ENCODE data around the gene RAB17. TPM values are rescaled to one million over a fixed set of nuclear protein-coding genes. Genes with fewer than 3 reads are reported as not detected.

RAB17 gene
- total and polyA plus RNA-seq, 10 donors, result 0.24 to 2.2 (median 0.67) TPM; not detected in 3

DNA sequence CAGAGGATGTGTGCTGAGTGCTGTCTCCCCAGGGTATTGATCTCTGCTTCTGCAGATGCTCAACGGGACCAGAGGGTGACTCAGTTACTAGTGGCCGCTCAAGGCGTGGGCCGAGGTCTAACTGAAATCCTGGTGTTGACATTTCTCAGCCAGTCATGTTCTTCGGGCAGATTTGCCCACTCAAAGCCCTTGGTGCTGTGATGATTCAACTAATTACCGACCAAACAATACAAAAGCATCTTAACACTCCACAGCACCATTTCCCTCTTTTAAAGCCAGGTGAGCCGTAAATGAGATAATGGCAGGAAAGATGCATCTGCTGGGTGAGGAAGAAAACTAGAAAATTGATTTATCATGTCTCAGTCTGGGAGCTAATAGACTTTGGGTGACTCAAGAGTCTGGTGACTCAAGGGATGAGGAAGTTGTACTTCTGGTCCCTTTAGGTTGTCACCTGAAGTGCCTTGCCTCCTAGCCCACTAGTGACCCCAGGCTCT, 56.8 kb downstream of the RAB17 start:
- no peak for DNase-seq
- 85 to 96% (median 92%) methylated on average over 7 of the region's 7 CpGs for WGBS, 5 donors
- Histone ChIP-seq H3K4me3 (no peak overlapping the region), H3K27ac (no peak overlapping the region), H3K4me1 (peaks cover 0 to 10% (median 0%) of the 10 kb centered on the region in 6 donors), H3K27me3 (replicated peaks in 1 of 7) (peaks cover 0 to 27% (median 0%) of the 10 kb centered on the region in 7 donors), H3K9me3 (no peaks in the 10 kb centered on the region), H3K36me3 (no peaks in the 10 kb centered on the region)
- TF ChIP-seq, protein P1, sequence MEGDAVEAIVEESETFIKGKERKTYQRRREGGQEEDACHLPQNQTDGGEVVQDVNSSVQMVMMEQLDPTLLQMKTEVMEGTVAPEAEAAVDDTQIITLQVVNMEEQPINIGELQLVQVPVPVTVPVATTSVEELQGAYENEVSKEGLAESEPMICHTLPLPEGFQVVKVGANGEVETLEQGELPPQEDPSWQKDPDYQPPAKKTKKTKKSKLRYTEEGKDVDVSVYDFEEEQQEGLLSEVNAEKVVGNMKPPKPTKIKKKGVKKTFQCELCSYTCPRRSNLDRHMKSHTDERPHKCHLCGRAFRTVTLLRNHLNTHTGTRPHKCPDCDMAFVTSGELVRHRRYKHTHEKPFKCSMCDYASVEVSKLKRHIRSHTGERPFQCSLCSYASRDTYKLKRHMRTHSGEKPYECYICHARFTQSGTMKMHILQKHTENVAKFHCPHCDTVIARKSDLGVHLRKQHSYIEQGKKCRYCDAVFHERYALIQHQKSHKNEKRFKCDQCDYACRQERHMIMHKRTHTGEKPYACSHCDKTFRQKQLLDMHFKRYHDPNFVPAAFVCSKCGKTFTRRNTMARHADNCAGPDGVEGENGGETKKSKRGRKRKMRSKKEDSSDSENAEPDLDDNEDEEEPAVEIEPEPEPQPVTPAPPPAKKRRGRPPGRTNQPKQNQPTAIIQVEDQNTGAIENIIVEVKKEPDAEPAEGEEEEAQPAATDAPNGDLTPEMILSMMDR (IDR thresholded peaks at IDR 0.05 in 8 of 11, conservative IDR thresholded peaks at IDR 0.05 in 3 of 11), result no peak
- TF ChIP-seq POLR2A (IDR thresholded peaks at IDR 0.05) (no peak), POLR2AphosphoS5 (IDR thresholded peaks at IDR 0.05) (no peak)
- intact Hi-C loops (cut with DNase I; ENCODE audit: low total_unique reads), result no loop called here

DNA sequence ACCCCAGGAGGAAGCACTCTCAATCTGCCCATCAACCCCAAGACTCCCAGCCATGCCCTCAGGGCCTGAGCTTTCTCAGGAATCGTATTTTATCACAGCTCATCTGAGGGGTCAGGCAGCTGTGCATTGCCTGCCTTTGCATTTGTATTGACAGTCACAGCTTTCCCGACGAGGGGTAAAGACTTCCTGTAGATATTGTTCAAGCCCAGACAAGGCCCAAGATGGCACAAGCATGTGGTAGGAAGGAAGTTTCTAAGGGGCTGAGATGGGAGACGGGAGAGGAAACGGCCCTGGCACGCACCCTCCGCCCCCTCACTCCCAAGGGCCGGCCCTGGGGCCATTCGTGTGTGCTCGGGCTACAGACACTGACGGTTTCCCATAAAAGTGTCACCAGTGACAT, 58.4 kb downstream of the RAB17 start:
- intact Hi-C loops (cut with DNase I; ENCODE audit: low total_unique reads), result no loop called here
- no peaks in the 10 kb centered on the region for H3K36me3 ChIP-seq
- H3K27me3 ChIP-seq (replicated peaks in 1 of 7), result peaks cover 0 to 13% (median 0%) of the 10 kb centered on the region in 7 donors
- no peaks in the 10 kb centered on the region for H3K9me3 ChIP-seq
- no peak overlapping the region for H3K4me3 ChIP-seq
- peak; percentile 48 for DNase-seq
- H3K4me1 ChIP-seq, result peaks cover 0 to 10% (median 0%) of the 10 kb centered on the region in 6 donors
- H3K27ac ChIP-seq, result no peak overlapping the region
- 50 to 61% (median 52%) methylated on average over 11 of the region's 11 CpGs for WGBS, 5 donors
- TF ChIP-seq, protein P1 (IDR thresholded peaks at IDR 0.05 in 8 of 11, conservative IDR thresholded peaks at IDR 0.05 in 3 of 11), result no peak
- TF ChIP-seq POLR2AphosphoS5 (IDR thresholded peaks at IDR 0.05) (no peak), POLR2A (IDR thresholded peaks at IDR 0.05) (no peak)

DNA sequence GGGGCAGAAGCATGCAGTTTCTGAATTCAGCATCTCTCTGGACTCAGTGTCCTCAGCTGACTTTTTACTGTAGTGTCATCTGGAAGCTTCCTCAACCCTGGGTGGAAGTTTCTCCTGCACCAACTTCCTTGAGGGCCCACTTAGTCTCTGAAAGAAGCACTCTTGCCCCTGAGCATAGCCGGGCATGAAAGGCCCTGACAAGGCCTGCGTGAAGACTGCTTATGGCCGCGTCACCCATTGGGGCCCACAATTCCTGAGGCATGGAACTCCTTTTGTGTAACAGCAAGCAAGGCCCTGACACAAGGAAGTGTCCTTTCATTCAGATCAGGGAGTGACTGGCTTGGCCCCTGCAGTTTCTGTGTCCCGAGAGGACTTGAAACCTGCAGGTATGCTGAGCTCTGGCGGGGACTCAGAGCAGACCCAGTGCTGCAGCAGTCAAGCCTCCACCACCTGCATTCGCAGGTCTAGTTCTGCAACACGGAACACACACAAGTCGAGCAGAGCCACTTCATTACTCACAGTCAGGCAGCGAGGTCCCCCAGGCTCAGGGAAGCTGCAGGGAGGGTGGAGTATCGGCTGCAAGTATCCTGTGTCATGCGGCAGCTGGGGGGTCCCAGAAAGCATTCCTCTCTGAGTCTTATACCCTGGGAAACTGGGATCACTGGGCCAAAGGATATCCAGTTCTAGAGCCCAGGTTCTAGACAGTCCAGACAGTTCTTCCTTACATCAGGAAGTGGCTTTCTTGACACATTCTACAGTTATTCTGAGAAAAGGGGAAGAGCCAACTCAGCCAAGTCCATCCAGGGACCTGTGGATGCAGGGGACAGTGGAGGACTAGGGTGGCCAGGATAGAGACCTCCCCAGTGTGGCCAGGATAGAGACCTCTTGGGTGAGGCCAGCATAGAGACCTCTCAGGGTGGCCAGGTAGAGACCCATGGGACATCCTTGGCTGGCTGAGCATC, 59.8 kb downstream of the RAB17 start:
- intact Hi-C loops (cut with DNase I; ENCODE audit: low total_unique reads), result no loop called here
- no peaks in the 10 kb centered on the region for H3K36me3 ChIP-seq
- peaks cover 0 to 10% (median 0%) of the 10 kb centered on the region in 6 donors for H3K4me1 ChIP-seq
- 89 to 98% (median 94%) methylated on average over 9 to 12 of the region's 12 CpGs for WGBS, 5 donors
- H3K4me3 ChIP-seq, result no peak overlapping the region
- TF ChIP-seq POLR2AphosphoS5 (IDR thresholded peaks at IDR 0.05), result no peak
- TF ChIP-seq POLR2A (IDR thresholded peaks at IDR 0.05), result no peak
- TF ChIP-seq, protein P1 (IDR thresholded peaks at IDR 0.05 in 8 of 11, conservative IDR thresholded peaks at IDR 0.05 in 3 of 11), result no peak
- H3K9me3 ChIP-seq, result no peaks in the 10 kb centered on the region
- no peak overlapping the region for H3K27ac ChIP-seq
- peaks cover 0 to 7% (median 0%) of the 10 kb centered on the region in 7 donors for H3K27me3 ChIP-seq (replicated peaks in 1 of 7)
- peak; percentile 33 for DNase-seq

Data from spleen (tissue), 11 donors.